Measurements from ENCODE around the gene ADAMTS20.

ADAMTS20 gene, protein sequence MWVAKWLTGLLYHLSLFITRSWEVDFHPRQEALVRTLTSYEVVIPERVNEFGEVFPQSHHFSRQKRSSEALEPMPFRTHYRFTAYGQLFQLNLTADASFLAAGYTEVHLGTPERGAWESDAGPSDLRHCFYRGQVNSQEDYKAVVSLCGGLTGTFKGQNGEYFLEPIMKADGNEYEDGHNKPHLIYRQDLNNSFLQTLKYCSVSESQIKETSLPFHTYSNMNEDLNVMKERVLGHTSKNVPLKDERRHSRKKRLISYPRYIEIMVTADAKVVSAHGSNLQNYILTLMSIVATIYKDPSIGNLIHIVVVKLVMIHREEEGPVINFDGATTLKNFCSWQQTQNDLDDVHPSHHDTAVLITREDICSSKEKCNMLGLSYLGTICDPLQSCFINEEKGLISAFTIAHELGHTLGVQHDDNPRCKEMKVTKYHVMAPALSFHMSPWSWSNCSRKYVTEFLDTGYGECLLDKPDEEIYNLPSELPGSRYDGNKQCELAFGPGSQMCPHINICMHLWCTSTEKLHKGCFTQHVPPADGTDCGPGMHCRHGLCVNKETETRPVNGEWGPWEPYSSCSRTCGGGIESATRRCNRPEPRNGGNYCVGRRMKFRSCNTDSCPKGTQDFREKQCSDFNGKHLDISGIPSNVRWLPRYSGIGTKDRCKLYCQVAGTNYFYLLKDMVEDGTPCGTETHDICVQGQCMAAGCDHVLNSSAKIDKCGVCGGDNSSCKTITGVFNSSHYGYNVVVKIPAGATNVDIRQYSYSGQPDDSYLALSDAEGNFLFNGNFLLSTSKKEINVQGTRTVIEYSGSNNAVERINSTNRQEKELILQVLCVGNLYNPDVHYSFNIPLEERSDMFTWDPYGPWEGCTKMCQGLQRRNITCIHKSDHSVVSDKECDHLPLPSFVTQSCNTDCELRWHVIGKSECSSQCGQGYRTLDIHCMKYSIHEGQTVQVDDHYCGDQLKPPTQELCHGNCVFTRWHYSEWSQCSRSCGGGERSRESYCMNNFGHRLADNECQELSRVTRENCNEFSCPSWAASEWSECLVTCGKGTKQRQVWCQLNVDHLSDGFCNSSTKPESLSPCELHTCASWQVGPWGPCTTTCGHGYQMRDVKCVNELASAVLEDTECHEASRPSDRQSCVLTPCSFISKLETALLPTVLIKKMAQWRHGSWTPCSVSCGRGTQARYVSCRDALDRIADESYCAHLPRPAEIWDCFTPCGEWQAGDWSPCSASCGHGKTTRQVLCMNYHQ (N-terminal part only)

DNA sequence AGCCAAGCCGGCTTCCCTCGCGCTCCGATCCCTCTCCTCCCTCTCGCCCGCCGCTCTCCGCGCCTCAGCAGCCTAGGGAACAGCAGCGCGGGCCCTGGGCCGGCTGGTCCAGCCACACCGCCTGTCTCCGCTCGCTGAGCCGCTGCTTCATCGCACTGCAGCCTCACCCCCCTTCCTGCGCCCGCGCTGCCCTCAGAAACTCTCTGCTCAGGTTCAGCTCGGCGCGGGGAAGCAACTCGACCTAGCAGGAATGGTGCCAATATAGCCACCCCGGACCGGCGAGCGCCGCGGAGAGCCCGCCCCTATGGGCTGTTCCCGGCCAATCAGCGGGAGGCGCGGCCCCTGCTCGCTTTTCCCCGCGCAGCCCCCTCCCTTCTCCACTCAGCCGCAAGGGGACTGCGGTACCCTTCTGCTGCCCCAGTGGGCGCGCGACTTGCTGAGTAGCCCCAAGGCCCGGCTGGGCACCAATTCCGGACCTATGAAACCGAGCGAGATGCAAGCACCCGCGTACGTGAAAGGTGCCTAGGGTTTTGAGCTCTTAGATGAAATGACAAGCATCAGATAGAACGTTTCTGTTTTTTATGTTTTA lies at the start of gene ADAMTS20:
TSS of gene ADAMTS20 (minus strand) at position 233 of the 589 bp plus-strand sequence. CDS start 282 bp downstream, outside the sequence.
- no peak for ATAC-seq (ENCODE audit: insufficient read depth, low read depth)
- TF ChIP-seq, protein P1, sequence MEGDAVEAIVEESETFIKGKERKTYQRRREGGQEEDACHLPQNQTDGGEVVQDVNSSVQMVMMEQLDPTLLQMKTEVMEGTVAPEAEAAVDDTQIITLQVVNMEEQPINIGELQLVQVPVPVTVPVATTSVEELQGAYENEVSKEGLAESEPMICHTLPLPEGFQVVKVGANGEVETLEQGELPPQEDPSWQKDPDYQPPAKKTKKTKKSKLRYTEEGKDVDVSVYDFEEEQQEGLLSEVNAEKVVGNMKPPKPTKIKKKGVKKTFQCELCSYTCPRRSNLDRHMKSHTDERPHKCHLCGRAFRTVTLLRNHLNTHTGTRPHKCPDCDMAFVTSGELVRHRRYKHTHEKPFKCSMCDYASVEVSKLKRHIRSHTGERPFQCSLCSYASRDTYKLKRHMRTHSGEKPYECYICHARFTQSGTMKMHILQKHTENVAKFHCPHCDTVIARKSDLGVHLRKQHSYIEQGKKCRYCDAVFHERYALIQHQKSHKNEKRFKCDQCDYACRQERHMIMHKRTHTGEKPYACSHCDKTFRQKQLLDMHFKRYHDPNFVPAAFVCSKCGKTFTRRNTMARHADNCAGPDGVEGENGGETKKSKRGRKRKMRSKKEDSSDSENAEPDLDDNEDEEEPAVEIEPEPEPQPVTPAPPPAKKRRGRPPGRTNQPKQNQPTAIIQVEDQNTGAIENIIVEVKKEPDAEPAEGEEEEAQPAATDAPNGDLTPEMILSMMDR (IDR thresholded peaks at IDR 0.05; ENCODE audit: borderline replicate concordance, extremely low read depth, low read length, poor library complexity, severe bottlenecking): no peak
- no peak for TF ChIP-seq EZH2 (IDR thresholded peaks at IDR 0.05; ENCODE audit: borderline replicate concordance, low read depth, low read length, severe bottlenecking)
- Histone ChIP-seq H3K9ac (ENCODE audit: low read depth, low read length) (no peak within 1 kb of the TSS), H4K20me1 (ENCODE audit: insufficient read depth, low read length) (no peaks in the 10 kb centered on the region), H2AFZ (ENCODE audit: low read depth, low read length) (no peak within 1 kb of the TSS), H3K27ac (ENCODE audit: low read length) (no peak within 1 kb of the TSS), H3K4me2 (ENCODE audit: insufficient read depth, low read length) (no peak within 1 kb of the TSS), H3K4me1 (ENCODE audit: insufficient read depth, low read length) (no peaks in the 10 kb centered on the region), H3K27me3 (ENCODE audit: insufficient read depth, low read length, poor library complexity) (no peaks in the 10 kb centered on the region), H3K79me2 (ENCODE audit: insufficient read depth, low read length) (no peaks in the 10 kb centered on the region), H3K9me3 (ENCODE audit: insufficient read depth, low read length, severe bottlenecking) (peaks cover 6% of the 10 kb centered on the region), H3K36me3 (ENCODE audit: insufficient read depth, low read length) (no peaks in the 10 kb centered on the region), H3K4me3 (ENCODE audit: low read depth in 1 of 2, low read length in 2 of 2) (no peak within 1 kb of the TSS)
- no peak for DNase-seq

DNA sequence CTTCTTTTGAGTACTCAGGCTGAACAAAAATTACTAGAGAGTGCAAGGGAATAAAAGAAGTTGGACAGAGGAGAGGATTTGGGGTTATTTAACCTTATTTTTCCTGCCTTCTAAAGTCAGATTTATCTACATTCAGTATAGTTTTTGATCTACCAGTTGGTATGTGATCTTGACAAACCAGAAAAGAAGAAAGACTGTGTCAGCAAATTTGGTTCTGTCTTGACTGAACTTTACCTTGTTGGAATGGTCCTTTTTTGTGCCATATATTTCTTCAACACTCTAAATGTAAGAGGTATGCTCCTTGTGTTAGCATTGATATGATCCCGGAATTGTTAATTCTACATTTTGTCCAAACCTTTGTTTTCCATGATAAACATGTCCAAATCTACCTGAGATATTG lies 47.7 kb upstream of the ADAMTS20 start:
- Histone ChIP-seq H3K9me3 (ENCODE audit: insufficient read depth, low read length, severe bottlenecking) (no peaks in the 10 kb centered on the region), H3K4me2 (ENCODE audit: insufficient read depth, low read length) (no peak overlapping the region), H3K27ac (ENCODE audit: low read length) (no peak overlapping the region), H3K9ac (ENCODE audit: low read depth, low read length) (no peak overlapping the region), H3K4me1 (ENCODE audit: insufficient read depth, low read length) (no peaks in the 10 kb centered on the region), H3K4me3 (ENCODE audit: low read depth in 1 of 2, low read length in 2 of 2) (no peak overlapping the region), H2AFZ (ENCODE audit: low read depth, low read length) (no peak overlapping the region), H4K20me1 (ENCODE audit: insufficient read depth, low read length) (no peaks in the 10 kb centered on the region), H3K36me3 (ENCODE audit: insufficient read depth, low read length) (no peaks in the 10 kb centered on the region), H3K79me2 (ENCODE audit: insufficient read depth, low read length) (no peaks in the 10 kb centered on the region), H3K27me3 (ENCODE audit: insufficient read depth, low read length, poor library complexity) (no peaks in the 10 kb centered on the region)
- DNase-seq (no peak), ATAC-seq (ENCODE audit: insufficient read depth, low read depth) (no peak)
- TF ChIP-seq EZH2 (IDR thresholded peaks at IDR 0.05; ENCODE audit: borderline replicate concordance, low read depth, low read length, severe bottlenecking): no peak
- TF ChIP-seq, protein P1 (IDR thresholded peaks at IDR 0.05; ENCODE audit: borderline replicate concordance, extremely low read depth, low read length, poor library complexity, severe bottlenecking): no peak

DNA sequence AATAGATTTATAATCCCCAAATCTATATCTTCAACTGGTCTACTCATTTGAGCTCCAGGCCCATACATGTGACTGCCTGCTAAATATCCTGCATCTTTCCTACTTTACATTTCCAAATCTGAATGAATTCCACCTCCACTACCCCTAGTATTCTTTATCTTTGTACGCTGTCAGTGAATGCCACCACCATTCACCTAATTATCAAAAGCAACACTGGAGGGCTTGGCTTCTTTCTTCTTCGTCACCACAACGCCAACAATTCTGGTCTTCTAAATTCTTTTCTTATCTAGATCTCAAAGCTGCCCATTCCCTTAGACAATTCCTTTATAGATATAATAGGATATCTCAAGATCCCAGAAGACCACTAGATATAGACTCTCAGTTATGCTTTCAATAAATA lies 47.1 kb upstream of the ADAMTS20 start:
- no peak for ATAC-seq (ENCODE audit: insufficient read depth, low read depth)
- H3K4me1 ChIP-seq (ENCODE audit: insufficient read depth, low read length): no peaks in the 10 kb centered on the region
- no peak overlapping the region for H3K9ac ChIP-seq (ENCODE audit: low read depth, low read length)
- no peaks in the 10 kb centered on the region for H4K20me1 ChIP-seq (ENCODE audit: insufficient read depth, low read length)
- no peak overlapping the region for H3K27ac ChIP-seq (ENCODE audit: low read length)
- H3K9me3 ChIP-seq (ENCODE audit: insufficient read depth, low read length, severe bottlenecking): no peaks in the 10 kb centered on the region
- no peak for DNase-seq
- no peak overlapping the region for H3K4me3 ChIP-seq (ENCODE audit: low read depth in 1 of 2, low read length in 2 of 2)
- H2AFZ ChIP-seq (ENCODE audit: low read depth, low read length): no peak overlapping the region
- H3K4me2 ChIP-seq (ENCODE audit: insufficient read depth, low read length): no peak overlapping the region
- no peaks in the 10 kb centered on the region for H3K36me3 ChIP-seq (ENCODE audit: insufficient read depth, low read length)
- no peaks in the 10 kb centered on the region for H3K27me3 ChIP-seq (ENCODE audit: insufficient read depth, low read length, poor library complexity)
- H3K79me2 ChIP-seq (ENCODE audit: insufficient read depth, low read length): no peaks in the 10 kb centered on the region
- TF ChIP-seq EZH2 (IDR thresholded peaks at IDR 0.05; ENCODE audit: borderline replicate concordance, low read depth, low read length, severe bottlenecking): no peak
- TF ChIP-seq, protein P1 (IDR thresholded peaks at IDR 0.05; ENCODE audit: borderline replicate concordance, extremely low read depth, low read length, poor library complexity, severe bottlenecking): no peak
